ENCODE results near the gene LMLN.
"Not testable (repeated sequence)": the region's sequence is repeated elsewhere in the genome, so short reads cannot be mapped to it uniquely, and the experiment has no call there.

LMLN gene, protein sequence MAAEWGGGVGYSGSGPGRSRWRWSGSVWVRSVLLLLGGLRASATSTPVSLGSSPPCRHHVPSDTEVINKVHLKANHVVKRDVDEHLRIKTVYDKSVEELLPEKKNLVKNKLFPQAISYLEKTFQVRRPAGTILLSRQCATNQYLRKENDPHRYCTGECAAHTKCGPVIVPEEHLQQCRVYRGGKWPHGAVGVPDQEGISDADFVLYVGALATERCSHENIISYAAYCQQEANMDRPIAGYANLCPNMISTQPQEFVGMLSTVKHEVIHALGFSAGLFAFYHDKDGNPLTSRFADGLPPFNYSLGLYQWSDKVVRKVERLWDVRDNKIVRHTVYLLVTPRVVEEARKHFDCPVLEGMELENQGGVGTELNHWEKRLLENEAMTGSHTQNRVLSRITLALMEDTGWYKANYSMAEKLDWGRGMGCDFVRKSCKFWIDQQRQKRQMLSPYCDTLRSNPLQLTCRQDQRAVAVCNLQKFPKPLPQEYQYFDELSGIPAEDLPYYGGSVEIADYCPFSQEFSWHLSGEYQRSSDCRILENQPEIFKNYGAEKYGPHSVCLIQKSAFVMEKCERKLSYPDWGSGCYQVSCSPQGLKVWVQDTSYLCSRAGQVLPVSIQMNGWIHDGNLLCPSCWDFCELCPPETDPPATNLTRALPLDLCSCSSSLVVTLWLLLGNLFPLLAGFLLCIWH

DNA sequence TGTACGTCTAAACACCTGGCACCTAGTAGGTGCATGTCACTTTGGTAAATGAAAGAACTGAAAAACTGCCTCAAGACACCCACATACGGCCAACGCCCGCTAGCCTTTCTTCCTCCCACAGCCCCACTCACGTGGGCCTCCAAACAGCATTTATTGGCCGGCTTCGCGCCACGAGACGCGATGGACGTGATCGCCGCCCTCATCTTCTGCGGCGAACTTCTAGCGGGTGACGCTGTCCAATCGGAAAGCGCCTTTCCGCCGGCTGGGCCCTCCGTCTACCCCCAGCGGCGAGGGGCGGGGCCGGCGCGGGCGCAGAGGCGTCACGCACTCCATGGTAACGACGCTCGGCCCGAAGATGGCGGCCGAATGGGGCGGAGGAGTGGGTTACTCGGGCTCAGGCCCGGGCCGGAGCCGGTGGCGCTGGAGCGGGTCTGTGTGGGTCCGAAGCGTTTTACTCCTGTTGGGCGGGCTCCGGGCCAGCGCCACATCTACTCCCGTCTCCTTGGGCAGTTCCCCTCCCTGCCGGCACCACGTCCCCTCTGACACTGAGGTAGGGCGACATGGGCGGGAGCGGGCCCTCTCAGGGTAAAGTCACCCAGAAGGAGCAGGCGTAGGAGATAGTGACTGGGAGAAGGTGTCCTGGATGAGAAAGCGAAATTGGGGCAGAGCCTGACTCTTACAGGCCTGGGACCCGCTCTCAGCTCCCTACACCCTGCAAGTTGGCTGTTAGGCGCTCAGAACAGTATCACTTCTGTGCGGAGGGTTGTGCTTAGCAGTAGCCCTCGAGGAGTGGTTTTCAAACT lies at the start of gene LMLN:
Gene LMLN, plus strand, starts transcription at position 327 of the 803 bp plus-strand sequence. Its CDS starts 29 bp downstream, at position 356.
- DNase-seq: peak; percentile 96

DNA sequence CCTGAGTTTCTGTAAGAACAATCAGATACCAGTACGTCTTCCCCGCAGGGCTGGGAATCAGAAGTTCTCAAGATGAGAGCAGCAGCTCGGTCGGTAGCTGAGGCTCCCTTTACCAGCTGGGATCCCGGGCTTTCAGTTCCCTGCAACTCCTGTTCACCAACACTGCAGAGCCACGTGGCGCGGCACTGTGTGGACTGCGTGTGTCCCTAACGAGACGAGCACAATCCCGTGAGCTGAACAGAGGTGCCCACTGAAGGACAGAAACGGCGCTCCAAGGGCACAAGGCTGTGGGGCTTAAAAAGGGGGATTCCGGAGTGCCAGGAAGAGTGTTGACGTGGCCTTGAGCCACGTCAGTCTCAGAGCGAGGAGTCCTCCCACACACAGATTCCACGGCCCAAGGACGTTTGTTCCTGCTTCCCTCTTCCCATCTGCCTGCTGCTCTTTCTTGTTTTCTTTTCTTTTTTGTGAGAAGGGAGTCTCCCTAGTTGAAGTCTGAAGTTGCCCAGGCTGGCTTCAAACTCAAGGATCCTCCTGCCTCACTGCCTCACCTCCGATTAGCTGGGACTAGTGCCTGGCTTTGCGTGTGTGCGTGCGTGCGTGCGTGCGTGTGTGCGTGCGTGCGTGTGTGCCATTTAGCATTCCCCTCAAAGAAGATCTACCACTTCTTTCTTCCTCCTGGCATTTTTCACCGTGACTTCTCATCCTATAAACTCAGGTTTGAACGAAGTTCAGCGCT lies 47.1 kb upstream of the LMLN start:
- DNase-seq: no peak

DNA sequence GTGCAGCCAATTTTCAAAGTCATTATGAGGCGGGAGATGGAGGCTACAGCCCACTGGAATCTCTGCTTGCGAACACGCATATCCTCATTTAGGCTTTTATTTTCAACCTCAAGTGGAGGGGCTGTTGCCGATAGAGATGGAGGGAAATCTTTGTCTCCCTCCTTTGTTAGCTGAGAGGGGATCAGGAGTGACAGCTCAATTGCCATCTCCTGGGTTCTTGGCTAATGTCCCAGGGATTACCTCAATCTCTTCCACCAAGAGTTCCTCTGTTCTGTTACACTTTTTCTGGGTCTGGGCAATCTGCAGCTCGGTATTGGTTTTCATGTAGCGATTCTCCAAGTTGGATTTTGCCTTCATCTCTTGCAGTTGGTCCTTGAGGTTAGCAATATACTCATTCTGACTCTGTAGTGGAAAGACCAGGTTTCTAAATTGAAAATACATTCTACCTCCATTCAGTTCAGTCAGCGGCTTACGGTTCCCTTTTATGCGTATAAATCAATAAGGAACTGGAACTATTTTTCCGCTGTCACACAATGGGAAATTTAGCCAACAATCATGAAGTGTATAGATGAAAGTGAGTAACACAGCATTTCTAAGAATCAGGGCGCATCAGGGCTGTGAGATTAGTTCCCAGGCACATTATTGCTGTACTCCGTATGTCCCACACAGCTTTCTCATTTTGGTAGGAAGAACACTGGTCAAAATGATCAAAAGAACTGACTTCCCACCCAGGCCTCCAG lies 46.2 kb upstream of the LMLN start:
- no peak for DNase-seq

DNA sequence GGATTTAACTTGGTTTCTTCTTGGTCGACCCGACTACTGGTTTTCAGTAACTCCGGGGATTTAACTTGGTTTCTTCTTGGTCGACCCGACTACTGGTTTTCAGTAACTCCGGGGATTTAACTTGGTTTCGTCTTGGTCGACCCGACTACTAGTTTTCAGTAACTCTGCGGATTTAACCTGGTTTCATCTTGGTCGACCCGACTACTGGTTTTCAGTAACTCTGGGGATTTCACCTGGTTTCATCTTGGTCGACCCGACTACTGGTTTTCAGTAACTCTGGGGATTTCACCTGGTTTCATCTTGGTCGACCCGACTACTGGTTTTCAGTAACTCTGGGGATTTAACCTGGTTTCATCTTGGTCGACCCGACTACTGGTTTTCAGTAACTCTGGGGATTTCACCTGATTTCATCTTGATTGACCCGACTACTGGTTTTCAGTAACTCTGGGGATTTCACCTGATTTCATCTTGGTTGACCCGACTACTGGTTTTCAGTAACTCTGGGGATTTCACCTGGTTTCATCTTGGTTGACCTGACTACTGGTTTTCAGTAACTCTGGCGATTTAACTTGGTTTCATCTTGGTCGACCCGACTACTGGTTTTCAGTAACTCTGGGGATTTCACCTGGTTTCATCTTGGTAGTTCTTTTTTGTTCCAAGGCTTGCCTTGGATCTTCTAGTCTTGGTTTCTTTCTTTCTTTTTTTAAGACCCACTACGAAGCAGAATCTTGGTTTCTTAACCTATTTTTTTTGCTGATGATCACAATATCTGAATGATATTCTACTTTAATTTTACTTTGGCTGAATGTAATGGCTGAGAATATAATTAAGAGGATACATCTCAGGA lies 38.4 kb upstream of the LMLN start:
- DNase-seq: not testable (repeated sequence)

DNA sequence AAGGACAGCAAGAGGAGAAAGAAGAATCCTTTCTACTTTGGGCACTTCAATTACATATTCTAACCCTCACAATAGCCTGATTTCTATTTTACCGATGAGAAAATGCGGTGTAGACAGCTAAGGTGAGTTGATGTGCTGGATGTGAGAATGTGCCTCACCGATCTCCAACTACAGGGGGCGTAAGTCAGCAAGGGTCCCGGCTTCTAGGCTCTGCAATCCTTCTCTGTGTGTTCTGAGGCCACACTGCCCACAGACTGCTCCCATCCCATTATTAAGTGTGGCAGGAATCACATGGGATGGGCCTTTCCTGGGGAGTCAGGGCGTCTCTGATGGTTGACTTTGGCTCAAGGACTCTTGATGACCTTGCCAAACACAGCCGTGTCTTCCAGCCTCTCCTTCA lies 33.6 kb upstream of the LMLN start:
- DNase-seq: no peak

DNA sequence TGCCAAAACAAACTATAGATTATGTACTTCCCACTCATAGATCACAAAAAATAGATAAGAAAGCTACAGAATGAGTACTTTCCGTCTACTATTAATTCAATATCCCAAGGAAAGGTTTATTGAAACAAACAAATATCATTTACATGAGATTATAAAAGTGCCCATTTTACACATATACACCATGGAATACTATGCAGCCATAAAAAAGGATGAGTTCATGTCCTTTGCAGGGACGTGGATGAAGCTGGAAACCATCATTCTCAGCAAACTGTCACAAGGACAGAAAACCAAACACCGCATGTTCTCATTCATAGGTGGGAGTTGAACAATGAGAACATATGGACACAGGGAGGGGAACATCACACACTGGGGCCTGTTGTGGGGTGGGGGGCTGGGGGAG lies 32.4 kb upstream of the LMLN start:
- DNase-seq: not testable (repeated sequence)

DNA sequence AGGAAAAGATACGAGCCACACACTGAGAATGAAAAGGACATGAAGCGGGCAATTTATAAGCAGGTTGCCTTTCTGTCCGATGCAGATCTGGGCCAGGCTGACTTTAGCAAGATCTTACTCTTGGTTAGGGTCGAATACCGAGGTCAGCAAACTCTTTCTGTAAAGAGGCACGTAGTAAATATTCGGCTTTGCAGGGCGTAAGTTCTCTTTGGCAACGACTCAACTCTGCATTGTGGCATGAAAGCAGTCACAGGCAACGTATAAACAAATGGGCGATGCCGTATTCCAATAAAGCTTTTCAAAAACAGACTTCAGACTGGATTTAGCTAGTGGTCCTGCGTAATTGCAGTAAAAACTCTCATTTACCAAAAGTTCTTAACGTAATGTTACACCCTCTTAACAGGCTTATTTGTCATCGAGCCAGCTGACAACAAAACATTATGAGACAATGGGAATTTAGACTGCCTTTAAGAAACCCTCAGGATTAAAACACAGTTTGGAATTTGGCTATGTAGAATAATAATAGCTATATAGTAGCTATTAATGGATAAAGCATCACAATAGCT lies 23.1 kb upstream of the LMLN start:
- DNase-seq: no peak

DNA sequence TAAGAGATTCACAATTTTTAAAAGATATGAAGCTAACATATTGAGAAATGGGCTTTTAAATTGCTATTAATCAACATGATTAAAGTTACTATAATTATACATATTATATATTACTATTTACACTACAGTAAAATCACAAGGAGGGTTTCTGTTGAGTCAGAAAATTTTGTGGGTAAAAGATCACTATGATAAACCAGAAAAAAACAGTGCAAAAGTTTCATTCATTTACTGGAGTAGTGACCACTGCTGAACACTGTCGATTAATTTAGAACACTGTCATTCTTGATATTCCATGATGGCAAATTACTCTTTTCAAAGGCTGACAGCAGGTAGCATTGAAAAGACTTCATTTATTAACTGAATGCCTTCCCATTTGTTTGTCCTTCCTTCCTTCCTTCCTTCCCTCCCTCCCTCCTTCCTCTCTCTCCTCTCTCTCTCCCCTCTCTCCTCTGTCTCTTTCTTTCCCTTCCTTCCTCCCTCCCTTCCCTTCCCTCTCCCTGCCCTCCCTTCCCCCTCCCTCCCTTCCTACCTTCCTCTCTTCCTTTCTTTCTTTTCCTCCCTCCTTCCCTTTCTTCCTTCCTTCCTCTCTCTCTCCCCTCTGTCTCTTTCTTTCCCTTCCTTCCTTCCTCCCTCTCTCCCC lies 19.2 kb upstream of the LMLN start:
- DNase-seq: no peak

DNA sequence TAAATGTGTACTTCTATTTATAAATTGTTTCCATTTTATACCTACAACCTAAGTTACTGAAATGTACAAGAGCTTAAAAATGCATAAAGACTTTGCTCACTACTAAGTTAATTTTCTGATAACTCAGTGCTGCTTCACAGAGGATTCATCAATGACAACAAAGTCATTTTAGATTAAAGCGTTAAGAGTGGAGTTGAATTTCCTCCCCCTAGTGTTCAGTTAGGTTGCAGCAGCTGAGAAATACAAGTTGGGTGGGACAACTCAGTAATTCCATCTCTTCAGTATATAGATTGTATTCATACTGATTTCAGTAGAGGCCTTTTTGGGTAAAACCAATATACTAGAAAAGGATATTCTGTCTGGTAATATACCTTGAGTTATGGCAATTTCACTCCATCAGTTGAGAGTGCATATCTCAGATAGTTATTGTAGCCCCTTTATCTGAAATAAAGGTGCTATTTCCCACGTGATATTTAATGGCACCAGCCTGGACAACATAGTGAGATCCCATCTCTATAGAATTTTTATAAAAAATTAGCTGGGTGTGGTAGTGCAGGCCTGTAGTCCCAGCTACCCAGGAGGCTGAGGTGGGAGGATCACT lies 17.0 kb upstream of the LMLN start:
- no peak for DNase-seq

DNA sequence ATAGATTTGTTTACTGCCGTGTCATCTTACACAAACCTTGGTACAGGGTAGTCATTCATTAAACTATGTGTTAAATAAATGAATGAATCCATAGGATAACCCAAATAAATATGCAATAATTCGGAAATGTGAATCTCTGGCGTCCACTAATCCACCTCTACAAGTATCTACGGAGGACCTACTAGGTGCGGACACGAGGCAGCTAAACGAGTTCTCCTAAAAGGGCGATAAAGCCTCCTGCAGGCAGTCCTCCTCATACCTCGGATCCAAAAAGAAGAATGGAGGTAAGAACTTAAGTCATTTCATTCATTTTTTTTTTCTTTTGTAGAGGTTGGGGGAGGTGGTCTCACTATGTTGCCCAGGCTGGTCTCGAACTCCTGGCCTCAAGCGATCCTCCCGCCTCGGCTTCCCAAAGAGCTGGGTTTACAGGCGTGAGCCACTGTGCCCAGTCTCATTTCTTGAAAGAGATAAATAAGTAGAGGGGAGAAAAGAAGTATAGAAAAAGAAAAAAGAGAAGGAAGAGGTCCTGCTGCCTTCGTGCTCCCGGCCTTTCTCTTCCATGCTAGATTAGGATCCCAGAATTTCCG lies 10.7 kb upstream of the LMLN start:
- no peak for DNase-seq

DNA sequence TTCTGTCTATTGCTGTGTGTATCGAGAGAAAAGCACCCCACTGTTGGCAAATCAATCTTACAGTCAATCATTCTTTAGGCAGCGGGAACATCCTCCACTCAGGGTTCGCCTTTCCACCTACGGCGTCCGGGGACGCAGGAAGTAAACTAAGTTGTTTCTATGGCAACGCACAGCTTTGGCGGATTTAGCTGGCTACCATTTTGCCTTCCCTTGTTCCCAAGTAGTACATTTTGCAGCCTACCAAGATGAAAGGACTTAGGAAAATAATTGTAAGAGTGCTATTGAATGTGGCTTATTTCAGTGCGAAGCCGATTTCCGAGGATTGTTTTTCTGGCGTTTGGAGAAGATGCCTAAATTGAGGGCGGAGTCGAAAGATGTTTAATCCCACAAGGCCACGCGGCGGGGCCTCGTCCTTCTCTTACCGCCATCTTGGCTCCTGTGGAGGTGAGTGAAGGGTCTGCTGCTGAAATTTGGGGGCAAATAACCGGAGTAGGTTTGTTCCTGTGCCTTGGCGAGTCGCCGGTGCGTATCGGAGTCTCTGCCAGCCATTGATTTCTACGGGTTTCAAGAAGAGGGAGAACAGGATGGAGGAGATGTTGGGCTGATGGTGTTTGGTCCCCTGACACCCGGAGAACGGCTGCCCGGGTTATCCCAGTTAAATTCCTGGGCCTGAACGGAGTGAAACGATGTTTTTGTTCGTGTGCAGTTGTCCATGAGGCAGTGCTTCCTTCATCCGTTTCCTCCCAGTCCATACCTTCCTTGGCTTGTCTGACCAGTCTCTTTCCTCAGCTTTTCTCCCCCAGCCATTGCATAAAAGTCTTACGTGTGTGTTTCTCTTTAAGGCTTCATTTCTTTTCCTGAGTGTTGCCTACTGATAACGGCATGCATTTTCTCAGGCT lies 10.0 kb upstream of the LMLN start, which contains the start of gene RPL35A:
Gene RPL35A, plus strand, starts transcription at position 413 of the 899 bp plus-strand sequence. CDS start 778 bp downstream, outside the sequence.
- DNase-seq: peak; percentile 99

DNA sequence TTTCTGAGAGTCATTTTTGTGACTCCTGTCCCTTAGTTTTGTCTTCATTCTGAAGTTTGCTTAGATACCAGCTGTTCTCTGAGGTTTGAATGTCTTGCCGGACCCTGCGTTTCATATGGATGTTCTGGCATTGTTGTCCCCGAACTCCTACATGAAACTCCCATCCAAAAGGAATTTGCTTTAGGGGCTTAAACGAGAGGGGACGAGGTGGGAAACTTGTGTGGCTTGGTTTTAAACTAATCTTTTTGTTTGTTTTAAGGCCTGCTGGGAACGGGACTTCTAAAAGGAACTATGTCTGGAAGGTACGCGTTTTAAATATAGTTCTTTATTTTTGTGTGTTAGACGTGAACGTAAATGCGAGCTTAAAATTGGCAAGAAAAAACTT lies 9.3 kb upstream of the LMLN start:
- DNase-seq: no peak

DNA sequence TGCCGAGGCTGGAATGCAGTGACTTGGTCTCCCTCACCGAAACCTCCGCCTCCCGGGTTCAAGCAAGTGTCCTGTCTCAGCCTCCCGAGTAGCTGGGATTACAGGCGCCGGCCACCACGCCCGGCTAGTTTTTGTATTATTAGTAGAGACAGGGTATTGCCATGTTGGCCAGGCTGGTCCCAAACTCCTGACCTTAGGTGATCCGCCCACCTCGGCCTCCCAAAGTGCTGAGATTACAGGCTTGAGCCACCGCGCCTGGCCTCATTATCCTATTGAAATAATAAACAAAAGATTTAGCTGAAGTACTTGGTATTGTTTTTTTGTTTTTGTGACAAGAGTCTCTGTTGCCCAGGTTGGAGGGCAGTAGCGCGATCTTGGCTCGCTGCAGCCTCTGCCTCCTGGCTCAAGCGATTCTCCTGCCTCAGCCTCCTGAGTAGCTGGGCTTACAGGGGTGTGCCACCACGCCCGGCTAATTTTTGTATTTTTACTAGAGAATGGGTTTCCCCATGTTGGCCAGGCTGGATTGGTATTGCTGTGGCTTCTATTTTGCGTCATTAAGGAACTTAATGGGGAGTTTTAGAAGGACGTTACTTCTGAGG lies 8.5 kb upstream of the LMLN start:
- no peak for DNase-seq

DNA sequence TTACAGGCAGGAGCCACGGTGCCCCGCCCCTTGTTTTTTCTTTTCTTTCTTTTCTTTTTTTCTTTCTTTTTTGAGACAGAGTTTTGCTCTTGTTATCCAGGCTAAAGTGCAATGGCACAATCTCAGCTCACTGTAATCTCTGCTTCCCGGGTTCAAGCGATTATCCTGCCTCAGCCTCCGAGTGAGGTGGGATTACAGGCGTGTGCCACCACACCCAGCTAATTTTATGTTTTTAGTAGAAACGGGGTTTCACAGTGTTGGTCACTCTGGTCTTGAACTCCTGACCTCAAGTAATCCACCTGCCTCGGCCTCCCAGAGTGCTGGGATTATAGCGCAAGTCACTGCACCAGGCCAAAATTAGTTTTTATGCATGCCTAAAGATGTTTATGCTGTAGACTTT lies 7.6 kb upstream of the LMLN start:
- DNase-seq: no peak

DNA sequence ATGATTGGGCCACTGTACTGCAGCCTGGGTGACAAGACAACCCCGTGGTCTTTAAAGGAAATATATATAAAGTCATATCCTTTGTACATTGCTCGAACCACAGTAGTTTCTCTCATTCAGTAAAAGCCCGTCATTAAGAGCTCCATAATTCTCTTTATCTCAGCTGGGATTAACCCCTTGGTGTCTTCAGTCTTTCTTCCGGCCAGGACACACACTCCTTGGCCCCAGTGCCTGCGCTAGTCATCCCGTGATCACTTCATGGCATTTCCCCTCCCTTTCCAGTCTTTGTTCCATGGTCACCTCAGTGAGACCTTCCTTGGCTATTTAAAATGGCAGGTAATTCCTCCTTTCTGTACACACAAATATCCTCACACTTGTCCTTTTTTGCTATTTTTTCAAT lies 6.7 kb upstream of the LMLN start:
- no peak for DNase-seq

DNA sequence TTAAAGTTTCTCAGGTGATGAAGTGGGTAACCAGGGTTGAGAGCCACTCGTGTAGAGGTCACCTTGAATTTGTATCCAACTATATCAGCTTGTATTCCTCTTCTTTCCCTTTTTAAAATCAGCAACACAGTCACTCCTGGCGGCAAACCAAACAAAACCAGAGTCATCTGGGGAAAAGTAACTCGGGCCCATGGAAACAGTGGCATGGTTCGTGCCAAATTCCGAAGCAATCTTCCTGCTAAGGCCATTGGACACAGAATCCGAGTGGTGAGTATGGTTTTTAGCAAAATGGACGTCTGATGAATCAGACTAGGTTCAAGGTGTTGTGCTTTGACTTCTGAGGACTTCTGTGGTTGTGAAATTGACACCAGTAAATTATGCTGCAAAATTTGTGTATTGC lies 6.1 kb upstream of the LMLN start:
- no peak for DNase-seq

DNA sequence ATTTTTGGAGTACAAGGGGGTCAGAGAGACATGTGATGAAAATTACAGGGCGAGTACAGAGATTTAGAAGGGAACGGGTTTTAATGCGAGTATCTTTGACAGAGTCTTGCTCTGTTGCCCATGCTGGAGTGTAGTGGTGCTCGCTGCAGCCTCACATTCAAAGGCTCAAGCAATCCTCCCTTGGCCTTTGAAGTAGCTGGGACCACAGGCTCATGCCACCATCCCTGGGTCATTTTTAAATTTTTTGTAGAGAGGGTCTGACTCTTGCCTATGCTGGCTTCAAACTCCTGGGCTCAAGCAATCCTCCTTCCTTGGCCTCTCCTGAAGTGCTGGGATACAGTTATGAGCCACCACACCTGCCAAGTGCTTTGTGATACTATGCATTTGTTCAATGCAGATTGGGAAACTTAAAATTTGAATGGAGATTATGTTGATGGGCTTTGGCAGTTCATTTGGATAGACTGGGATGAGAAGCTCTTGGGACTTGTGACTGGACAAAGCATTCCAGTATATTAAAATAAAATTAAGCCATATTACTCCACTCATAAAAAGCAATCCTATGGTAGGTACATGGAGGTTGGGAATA lies 4.0 kb upstream of the LMLN start:
- no peak for DNase-seq

Measured in retina (tissue), 1 donor.